Measurements from ENCODE around the gene TMEM135.

GRCh38 chr11:87331273-87331672 is 293.5 kb downstream of the TMEM135 start:
- TF ChIP-seq REST (IDR thresholded peaks at IDR 0.05; ENCODE audit: low read depth) = no peak
- TF ChIP-seq TEAD4 (IDR thresholded peaks at IDR 0.05) = no peak
- no peak for TF ChIP-seq MAX (IDR thresholded peaks at IDR 0.05)
- no peak for TF ChIP-seq EGR1 (IDR thresholded peaks at IDR 0.05)
- TF ChIP-seq YY1 (IDR thresholded peaks at IDR 0.05; ENCODE audit: low read depth) = no peak
- no peak for TF ChIP-seq RAD21 (IDR thresholded peaks at IDR 0.05; ENCODE audit: low read depth)
- TF ChIP-seq TAF1 (IDR thresholded peaks at IDR 0.05; ENCODE audit: low read depth) = no peak
- TF ChIP-seq EP300 (IDR thresholded peaks at IDR 0.05; ENCODE audit: borderline replicate concordance) = no peak
- no peak for TF ChIP-seq CREB1 (IDR thresholded peaks at IDR 0.05; ENCODE audit: low read depth)
- TF ChIP-seq NFIC (IDR thresholded peaks at IDR 0.05) = no peak
- TF ChIP-seq ZBTB7A (IDR thresholded peaks at IDR 0.05; ENCODE audit: low read depth) = no peak
- no peak for TF ChIP-seq CEBPB (IDR thresholded peaks at IDR 0.05)
- TF ChIP-seq FOXM1 (IDR thresholded peaks at IDR 0.05; ENCODE audit: borderline replicate concordance, low read depth) = no peak
- no peak for TF ChIP-seq USF1 (IDR thresholded peaks at IDR 0.05)
